Thyroid gland (tissue), 4 donors: ENCODE measurements around the gene POU2F2.

Experiments used
- CTCF ChIP-seq, 6 experiments: fragments of 200-600 bp in 3 of 6; fragments of 450-650 bp in 3 of 6; sonication (generic) in 3 of 6; IDR thresholded peaks; one replicate each; pipeline ENCODE4 v1.5.1; 2016 to 2019; ENCODE audit warnings: antibody characterized with exemption in 6 of 6, mild to moderate bottlenecking in 2 of 6, inconsistent platforms in 1 of 6, moderate library complexity in 1 of 6
- POLR2A ChIP-seq, 2 donors: fragments of 450-650 bp; IDR thresholded peaks; one replicate each; pipeline ENCODE4 v1.6.1; 2017; ENCODE audit warnings: antibody characterized with exemption in 2 of 2, mild to moderate bottlenecking in 2 of 2, moderate library complexity in 1 of 2

- TF ChIP-seq POLR2A (IDR thresholded peaks at IDR 0.05) (no peak), CTCF (IDR thresholded peaks at IDR 0.05) (no peak)
Observed at GRCh38 chr19:42045575-42045974, 86.7 kb downstream of the POU2F2 start.
